Stimulated activated CD4-positive, alpha-beta T cell treated with anti-CD3 and anti-CD28 coated beads, Interleukin-2, amount 100 ng/mL, for 24 hours (primary cell): ENCODE measurements around the gene ATXN2.
"Not testable (repeated sequence)": the region's sequence is repeated elsewhere in the genome, so short reads cannot be mapped to it uniquely, and the experiment has no call there.

ENCODE experiments used
- DNase-seq, 2 donors: peaks; one replicate each; pipeline ENCODE4 v3.0.0-alpha.2; 2020

The ATXN2 gene

DNA sequence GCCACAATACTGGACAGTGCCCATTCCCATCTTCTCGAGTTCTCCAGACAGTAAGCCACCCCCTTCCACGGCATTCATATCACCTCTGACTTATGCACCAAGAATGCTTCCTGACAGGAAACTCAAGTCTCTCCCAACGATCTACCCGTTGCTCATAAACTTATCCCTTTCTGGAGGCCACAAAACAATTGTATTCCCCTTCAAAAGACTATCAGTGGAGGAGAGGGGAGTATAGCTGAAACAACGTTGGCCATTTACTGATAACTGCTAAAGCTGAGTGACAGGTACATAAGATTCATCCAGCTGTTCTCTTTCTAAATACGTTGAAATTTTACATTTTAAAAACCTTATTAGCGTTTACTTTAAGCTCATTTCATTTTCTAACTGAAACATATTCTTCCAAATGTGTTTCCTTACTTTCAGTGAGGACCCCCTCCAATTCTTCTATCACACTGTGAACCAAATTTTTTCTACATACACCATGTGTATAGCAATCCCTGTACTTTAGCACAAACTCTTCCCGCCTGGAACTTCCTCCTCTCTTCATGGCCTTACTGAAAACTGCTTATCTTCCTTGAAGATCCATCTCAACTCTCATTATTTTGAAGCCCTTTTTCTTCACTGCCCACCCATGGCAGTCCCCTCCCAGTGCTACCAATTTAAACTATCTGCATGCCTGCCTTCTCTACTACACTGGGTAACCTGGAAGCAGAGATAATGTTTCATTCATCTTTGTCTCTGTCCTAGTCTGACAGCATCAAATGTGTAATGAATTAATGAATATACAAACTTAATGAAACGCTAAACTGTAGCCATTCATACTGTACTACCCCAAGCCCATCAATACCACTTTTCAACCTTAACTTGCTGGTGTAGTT is 28.8 kb downstream of the ATXN2 start:
- DNase-seq: no peak

DNA sequence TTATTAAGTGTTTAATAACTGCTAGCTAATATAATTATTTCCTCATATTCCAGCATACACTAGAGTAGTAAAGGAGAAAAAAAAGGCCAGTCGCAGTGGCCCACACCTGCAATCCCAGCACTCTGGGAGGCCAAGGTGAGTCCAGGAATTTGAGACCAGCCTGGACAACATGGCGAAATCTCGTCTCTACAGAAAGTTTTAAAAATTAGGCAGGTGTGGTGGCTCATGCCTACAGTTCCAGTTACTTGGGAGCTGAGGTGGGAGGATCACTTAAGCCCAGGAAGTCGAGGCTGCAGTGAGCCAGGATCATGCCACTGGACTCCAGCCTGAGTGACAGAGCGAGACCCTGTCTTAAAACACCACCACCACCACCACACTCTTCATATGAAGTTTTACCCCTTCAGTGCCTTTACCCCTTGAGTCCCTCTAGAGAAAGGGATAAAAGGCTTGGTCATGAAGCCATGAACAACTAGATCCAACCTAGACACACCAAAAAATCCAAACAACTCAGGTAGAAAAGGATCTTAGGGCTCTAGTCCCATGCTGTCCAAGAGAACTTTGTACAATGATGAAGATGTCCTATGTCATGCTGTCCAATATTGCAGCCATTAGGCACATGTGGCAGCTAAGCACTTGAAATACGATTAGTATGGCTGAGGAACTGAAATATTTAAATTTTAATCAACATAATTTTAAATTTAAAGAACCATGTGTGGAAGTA is 29.6 kb downstream of the ATXN2 start:
- no peak for DNase-seq

DNA sequence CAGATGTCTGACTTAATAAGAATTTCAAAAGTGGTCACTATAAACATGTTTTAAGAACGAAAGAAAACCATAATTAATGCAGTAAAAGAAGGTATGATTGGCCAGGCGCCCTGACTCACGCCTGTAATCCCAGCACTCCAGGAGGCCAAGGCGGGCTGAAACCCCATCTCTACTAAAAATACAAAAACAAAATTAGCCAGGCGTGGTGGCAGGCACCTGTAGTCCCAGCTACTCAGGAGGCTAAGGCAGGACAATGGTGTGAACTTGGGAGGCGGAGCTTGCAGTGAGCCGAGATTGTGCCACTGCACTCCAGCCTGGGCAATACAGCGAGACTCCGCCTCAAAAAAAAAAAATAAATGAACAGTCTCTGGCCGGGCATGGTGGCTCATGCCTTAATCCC is 38.3 kb downstream of the ATXN2 start:
- not testable (repeated sequence) for DNase-seq

DNA sequence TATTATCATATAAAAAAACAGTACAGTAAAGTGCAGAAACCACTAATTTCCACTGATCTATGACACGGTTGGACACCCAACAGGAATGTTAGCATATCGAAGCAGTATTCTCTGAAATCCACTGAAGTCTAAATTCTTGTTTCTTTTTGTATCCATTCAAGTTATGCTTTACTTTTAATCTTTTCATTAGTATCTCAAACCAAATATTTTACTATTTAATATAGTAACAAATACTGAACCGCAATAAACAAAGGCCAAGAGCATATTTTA is 41.1 kb downstream of the ATXN2 start:
- DNase-seq: no peak

DNA sequence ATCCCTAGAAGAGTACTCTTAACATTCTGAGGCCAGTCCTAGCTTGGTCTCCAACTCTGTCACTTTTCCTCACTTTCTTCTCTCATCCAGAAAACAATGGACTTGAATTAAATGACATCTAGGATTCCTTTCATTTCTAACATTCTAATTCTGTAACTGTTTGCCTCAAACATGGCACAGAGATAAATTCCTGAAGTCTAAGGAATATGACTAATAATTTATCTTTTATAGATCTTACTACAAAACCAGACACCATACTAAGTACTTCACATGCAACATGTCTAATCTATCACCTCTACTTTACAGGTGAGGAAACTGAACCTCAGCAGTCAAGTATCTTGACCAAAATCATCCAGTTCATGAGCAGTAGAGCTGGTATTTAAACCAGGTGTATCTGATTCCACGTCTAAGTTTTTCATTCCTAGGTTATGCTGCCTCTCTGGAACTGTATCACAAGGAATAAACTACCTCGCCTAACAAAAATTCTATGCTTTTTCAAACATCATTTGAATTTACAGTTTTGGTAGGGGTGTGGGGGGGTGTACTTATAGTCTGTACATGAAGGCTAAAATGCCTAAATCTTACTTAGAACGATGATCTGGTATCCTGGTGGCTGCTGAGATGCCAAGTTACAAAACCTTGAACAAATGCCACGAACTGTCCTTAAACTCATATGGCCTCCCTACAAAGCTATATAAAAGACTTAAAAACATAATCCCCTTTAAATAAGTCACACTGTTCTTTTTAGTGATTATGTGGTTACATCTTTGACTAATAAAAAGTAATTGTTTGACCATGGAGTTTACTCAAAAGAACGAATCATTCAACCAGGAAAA is 41.6 kb downstream of the ATXN2 start:
- no peak for DNase-seq

DNA sequence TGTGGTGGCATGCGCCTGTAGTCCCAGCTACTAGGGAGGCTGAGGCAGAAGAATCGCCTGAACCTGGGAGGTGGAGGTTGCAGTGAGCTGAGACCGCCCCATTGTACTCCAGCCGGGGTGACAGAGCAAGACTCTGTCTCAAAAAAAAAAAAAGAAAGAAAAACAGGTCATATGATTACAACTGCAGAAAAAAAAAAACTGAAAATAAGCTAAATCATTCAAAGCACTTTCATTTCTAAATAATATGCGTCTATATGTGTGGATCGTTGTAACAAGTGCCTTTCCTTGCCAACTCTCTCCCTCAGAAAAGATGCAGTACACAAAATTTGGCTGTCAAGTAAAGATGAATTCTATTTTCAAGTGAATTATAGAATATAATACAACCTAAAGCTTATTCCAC is 42.4 kb downstream of the ATXN2 start:
- no peak for DNase-seq

DNA sequence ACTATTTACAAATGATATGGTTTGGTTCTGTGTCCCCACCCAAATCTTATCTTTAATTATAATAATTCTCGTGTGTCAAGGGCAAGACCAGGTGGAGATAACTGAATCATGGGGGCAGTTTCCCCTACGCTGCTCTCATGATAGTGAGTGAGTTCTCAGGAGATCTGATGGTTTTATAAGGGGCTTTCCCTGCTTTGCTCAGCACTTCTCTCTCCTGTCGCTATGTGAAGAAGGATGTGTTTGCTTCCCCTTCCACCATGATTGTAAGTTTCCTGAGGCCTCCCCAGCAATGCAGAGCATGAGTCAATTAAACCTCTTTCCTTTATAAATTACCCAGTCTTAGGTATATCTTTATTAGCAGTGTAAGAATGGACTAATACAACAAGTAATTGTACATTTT is 43.8 kb downstream of the ATXN2 start:
- not testable (repeated sequence) for DNase-seq

DNA sequence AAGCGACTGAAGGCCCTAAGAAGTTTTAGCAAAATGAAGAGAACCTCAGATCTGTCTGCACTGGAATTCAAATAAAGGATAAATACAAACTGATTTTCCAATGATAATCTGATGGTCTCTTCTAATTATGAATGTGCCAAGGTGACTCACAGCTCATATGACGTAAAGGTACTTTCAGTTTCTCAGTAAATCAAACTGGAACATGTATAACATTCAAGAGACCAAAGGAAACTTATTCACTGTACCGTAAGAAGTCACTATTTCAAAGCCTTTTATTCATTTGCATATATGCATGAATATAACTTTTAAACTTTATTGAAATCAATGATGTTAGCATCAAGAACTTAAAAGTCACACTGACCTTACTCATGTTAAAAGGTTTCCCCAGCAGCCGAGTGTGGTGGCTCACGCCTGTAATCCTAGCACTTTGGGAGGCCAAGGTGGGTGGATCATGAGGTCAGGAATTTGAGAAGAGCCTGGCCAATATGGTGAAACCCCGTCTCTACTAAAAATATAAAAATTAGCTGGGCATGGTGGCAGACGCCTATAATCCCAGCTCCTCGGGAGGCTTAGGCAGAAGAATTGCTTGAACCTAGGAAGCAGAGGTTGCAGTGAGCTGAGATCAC is 52.2 kb downstream of the ATXN2 start:
- DNase-seq: peak; percentile 21 to 39

DNA sequence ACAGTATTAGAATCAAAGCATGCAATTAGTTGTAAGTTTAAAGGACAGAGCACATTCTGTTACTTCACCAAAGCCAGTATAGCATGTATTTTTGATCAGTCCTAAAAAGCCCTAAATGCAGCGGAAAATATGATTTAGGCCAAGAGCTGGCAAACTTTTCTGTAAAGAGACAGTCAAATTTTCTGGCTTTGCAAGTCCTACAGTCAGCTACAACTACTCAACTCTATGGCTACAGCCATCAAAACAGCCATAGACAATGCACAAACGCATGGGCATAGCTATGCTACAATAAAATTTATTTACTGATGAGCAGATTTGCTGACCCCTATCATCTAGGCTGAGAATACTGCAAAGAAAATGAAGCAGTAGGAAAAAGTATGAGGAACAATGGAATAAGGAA is 52.9 kb downstream of the ATXN2 start:
- DNase-seq: no peak

DNA sequence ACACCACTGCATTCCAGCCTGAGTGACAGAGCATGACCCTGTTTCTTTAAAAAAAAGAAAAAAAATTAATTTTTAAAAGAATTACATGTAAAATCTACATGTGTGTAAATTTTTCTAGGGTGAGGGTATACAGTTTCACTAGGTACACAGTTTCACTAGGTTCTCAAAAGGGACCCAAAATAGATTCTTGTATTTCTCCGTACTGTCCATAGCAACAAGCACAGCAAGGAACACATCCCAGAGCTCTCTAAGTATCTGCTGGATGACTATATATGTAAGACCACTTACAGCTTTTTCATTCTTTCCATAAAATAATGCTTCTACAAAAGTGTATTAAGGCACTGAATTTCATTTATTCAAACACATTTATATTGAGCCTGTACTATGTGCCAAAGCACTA is 55.1 kb downstream of the ATXN2 start:
- DNase-seq: no peak

DNA sequence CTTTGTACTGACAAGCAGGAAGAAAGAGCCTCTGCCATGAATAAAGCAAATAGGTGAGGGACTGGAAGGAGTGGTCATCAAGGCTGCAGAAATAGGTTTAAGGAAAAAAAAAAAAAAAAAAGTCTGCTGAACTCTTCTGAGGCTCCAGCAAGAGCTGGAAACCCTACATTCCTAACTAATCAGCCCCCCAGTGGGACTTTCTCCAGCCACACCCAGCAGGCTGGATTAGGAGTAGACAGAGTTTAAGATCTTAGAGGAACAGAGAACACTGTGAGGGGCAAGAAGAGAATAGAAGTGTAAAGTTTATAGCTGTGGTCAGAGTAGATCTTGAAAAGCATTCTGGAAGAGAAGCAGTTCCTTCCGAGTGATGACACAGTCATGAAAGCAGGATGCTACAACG is 66.4 kb downstream of the ATXN2 start:
- DNase-seq: no peak

DNA sequence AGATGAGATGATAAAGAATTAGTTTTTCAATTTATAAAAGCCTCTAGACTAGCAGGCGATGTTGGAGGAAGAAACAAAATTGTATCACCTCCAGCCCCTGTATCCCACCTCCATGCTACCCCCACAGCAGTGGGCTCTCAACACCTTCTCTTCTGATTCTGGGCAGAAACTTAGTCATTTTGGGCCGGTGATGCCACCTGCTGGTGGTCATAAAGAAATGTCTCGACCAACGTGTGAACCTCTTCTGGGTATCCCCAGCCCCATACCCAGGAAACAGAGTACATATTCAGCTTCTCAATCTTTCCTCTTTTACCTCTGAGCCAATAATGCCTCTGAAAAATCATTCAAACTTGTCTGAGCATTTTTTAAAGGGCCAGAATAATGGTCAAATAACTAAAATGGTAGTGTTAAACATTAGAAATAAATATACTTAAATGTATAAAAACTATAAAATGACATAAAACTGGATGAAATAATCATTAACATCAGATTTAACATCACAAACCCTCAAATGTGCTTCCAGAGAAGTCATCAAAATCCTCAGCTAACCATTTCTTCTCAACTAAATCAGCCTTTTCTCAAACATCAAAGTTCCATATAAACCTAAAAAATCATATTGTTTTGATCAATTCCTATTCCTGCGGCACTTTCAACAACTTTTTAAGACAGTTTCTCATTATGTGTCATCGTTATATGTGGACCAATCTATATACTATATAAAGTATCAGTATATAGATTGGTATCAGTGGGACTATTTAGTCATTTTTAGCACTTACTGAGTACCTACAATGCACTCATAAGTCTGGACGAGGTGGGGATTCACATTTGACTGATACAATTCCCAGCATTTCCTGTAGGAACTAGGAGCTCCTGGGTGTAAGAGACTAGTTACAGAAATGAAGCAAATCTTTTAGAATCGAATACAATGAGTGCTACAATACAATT is 69.4 kb downstream of the ATXN2 start:
- peak; percentile 67 to 68 for DNase-seq

DNA sequence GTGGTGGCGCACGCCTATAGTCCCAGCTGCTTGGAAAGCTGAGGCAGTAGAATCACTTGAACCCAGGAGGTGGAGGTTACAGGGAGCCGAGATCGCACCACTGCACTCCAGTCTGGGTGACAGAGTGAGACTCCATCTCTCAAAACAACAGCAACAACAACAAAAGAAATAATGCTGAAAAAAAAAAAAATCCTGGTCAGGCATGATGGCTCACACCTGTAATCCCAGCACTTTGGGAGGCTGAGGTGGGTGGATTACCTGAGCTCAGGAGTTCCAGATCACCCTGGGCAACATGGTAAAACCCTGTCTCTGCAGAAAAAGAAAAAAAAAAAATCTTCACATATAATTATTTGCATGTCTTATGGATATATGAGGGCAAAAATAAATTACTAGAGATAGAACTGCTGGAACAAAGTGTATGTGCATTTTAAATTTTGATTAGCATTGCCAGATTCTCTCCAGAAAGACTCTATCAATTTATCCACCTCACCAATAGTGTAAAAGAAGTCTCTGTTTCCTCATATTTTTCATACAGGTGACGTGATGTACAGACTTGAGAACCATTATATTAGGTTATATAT is 75.4 kb downstream of the ATXN2 start:
- no peak for DNase-seq

DNA sequence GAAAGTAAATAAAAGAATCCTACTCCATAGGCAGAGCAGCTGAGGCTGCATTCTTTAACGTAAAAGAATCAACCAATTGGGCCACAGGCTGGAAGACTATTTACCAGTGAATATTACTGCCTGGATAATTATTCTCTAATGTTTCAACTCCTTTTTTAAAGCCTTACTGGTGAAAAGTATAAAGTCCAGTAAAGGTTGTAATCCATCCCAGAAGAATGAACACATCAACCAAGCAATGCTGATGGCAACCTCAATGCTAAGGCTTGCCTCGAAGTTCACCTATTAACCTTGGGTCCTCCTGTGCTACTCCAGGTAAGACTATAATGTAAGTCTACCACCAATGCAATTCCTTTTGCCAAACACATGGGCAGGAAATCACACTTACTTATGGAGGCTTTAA is 77.3 kb downstream of the ATXN2 start:
- DNase-seq: no peak

DNA sequence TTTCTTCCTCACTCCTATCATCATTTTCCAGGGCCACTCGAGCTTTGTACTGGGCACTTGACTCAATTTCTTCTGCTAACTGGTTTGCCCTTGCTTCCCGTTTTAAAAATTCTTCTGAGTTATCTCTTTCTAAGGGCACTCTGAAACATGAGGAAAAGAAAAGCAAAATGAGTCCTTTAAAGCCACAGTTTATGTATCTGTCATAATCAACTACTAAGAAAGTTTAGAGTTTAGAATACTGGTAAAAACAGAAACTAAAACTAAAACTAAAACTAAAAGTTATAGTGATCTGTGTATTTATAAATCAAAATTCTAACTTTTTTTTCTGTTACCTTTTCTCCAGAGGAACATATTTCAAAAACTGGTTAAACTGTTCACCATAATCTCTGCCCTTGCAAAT is 79.2 kb downstream of the ATXN2 start:
- no peak for DNase-seq

DNA sequence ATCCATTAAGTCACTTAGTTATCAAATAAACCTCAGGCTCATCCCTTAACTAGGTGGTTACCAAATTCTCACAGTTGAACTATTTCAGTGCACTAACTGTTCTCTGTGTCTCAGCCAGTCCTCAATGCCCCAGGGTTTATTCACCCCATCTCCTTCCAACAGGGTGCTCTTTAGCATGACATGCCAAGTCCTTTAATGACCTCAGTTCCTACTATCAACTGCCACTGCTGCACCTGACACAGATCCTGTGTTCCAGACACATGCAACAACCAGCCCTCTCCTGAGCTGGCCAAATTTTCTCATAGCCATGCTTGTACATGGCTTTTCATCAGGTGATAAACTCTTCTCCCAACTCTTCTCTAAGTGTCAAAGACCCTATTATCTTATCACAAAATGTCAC is 80.0 kb downstream of the ATXN2 start:
- no peak for DNase-seq

DNA sequence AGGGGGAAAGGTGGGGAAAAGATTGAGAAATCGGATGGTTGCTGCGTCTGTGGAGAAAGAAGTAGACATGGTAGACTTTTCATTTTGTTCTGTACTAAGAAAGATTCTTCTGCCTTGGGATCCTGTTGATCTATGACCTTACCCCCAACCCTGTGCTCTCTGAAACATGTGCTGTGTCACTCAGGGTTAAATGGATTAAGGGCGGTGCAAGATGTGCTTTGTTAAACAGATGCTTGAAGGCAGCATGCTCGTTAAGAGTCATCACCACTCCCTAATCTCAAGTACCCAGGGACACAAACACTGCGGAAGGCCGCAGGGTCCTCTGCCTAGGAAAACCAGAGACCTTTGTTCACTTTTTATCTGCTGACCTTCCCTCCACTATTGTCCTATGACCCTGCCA is 91.4 kb downstream of the ATXN2 start:
- not testable (repeated sequence) for DNase-seq

DNA sequence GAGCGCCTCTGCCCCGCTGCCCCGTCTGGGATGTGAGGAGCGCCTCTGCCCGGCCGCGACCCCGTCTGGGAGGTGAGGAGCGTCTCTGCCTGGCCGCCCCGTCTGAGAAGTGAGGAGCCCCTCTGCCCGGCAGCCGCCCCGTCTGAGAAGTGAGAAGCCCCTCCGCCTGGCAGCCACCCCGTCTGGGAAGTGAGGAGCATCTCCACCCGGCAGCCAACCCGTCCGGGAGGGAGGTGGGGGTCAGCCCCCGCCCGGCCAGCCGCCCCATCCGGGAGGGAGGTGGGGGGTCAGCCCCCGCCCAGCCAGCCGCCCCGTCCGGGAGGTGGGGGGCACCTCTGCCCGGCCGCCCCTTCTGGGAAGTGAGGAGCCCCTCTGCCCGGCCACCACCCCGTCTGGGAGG is 91.9 kb downstream of the ATXN2 start:
- not testable (repeated sequence) for DNase-seq

DNA sequence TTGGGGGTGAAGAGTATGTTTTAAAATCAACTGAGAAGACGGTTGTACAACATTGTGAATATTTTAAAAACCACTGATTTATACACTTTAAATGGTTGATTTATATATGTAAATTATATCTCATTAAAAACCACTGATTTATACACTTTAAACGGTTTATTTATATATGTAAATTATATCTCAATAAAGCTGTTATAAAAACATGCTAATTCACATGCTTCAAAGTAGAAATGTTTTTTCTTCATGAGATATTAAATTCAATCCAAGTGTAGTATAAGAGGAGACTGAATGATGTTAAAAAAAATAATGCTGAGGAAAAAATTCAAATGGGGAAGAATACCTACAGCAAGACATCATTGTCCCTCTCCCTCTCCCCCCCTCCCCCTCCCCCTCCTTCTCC is 92.9 kb downstream of the ATXN2 start:
- no peak for DNase-seq

DNA sequence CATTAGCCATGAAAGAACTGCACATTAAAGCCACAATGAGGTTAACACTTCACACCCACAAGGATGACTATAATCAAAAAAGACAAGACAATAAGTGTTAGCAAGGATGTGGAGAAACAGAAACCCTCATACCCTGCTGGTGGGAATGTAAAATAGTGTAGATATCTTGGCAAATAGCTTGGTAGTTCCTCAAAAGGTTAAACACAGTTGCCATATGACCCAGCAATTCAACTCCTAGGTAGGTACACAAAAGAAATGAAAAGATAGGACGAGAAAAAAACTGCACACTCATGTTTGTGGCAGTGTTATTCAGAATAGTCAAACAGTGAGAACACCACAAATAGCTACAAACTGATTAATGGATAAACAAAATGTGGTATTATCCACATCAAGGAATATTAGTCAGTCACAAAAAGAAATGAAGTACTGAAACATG is 93.5 kb downstream of the ATXN2 start:
- DNase-seq: no peak

DNA sequence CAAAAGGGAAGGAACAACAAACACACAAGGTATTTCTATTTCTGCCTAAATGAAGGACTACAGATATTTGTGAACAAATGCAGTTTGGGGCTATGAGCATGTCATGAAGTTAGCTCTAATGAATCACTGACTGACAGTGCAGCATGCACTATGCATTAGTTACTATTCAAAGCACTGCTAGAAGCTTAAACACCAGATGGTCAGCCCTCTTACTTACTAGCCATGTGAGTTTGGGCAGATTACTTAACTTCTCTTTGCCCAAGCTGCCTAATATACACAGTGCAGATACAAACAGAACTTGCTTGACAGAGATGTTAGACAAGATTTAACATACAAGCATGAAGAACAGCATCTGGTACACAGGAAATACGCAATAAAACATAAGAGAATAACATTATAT is 96.0 kb downstream of the ATXN2 start:
- no peak for DNase-seq

DNA sequence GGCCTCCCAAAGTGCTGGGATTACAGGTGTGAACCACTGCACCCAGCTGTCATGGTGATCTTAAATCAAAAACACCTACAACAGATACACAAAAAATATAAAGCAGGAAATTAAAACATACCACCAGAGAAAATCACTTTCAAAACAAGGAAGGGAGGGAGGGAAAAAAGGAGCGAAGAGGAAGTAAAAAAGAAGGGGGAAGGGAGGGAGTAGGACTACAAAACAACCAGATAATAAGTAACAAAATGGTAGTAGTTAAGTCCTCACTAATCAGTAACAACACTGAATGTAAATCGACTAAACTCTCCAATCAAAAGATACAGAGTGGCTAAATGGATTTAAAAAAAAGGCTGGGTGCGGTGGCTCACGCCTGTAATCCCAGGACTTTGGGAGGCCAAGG is 104.4 kb downstream of the ATXN2 start:
- DNase-seq: no peak
